Measurements from ENCODE around the gene ABO. TPM values are rescaled to one million over a fixed set of nuclear protein-coding genes. Genes with fewer than 3 reads are reported as not detected.

Gene ABO
- total RNA-seq, 4 donors from 2014 or later, result 2.6 to 17.9 (median 7.9) TPM

GRCh38 chr9:133280392-133280791 is 5.4 kb upstream of the ABO start:
- peaks cover 6% of the 10 kb centered on the region for H3K4me1 ChIP-seq
- 82% methylated on average over 5 of the region's 5 CpGs for WGBS
- no peak overlapping the region for H3K4me3 ChIP-seq
- DNase-seq (ENCODE audit: low spot score in 2 of 2), result peak in 1 of 2 donors; percentile 1
- peaks cover 37% of the 10 kb centered on the region for H3K27me3 ChIP-seq
- no peaks in the 10 kb centered on the region for H3K9me3 ChIP-seq
- no peak for TF ChIP-seq CTCF (IDR thresholded peaks at IDR 0.05)
- no peak for TF ChIP-seq POLR2AphosphoS5 (IDR thresholded peaks at IDR 0.05)
- TF ChIP-seq POLR2A (IDR thresholded peaks at IDR 0.05), result no peak
- TF ChIP-seq EP300 (IDR thresholded peaks at IDR 0.05), result no peak
- no peaks in the 10 kb centered on the region for H3K36me3 ChIP-seq
- no peak overlapping the region for H3K27ac ChIP-seq

GRCh38 chr9:133278161-133279114 is 3.4 kb upstream of the ABO start:
- peaks cover 55% of the 10 kb centered on the region for H3K27me3 ChIP-seq
- H3K4me3 ChIP-seq, result no peak overlapping the region
- no peak for TF ChIP-seq CTCF (IDR thresholded peaks at IDR 0.05)
- TF ChIP-seq POLR2AphosphoS5 (IDR thresholded peaks at IDR 0.05), result no peak
- no peak for TF ChIP-seq POLR2A (IDR thresholded peaks at IDR 0.05)
- no peak for TF ChIP-seq EP300 (IDR thresholded peaks at IDR 0.05)
- H3K36me3 ChIP-seq, result no peaks in the 10 kb centered on the region
- H3K27ac ChIP-seq, result no peak overlapping the region
- WGBS, result 84% methylated on average over 12 of the region's 12 CpGs
- peaks cover 16% of the 10 kb centered on the region for H3K4me1 ChIP-seq
- H3K9me3 ChIP-seq, result no peaks in the 10 kb centered on the region
- peak in 1 of 2 donors; percentile 64 for DNase-seq (ENCODE audit: low spot score in 2 of 2)

- Histone ChIP-seq H3K4me3 (no peak overlapping the region), H3K4me1 (peaks cover 16% of the 10 kb centered on the region), H3K27ac (no peak overlapping the region), H3K36me3 (no peaks in the 10 kb centered on the region), H3K27me3 (peaks cover 62% of the 10 kb centered on the region), H3K9me3 (no peaks in the 10 kb centered on the region)
- 78% methylated on average over 1 of the region's 4 CpGs for WGBS
- peak in 1 of 2 donors; percentile 61 for DNase-seq (ENCODE audit: low spot score in 2 of 2)
- TF ChIP-seq EP300 (IDR thresholded peaks at IDR 0.05) (no peak), POLR2A (IDR thresholded peaks at IDR 0.05) (no peak), CTCF (IDR thresholded peaks at IDR 0.05) (no peak), POLR2AphosphoS5 (IDR thresholded peaks at IDR 0.05) (no peak)
These were observed 2.5 kb upstream of the ABO start for GRCh38 chr9:133277467-133277866.

- Histone ChIP-seq H3K27ac (no peak overlapping the region), H3K36me3 (no peaks in the 10 kb centered on the region), H3K4me1 (peaks cover 16% of the 10 kb centered on the region), H3K27me3 (peaks cover 62% of the 10 kb centered on the region), H3K9me3 (no peaks in the 10 kb centered on the region), H3K4me3 (no peak overlapping the region)
- peak in 1 of 2 donors; percentile 60 for DNase-seq (ENCODE audit: low spot score in 2 of 2)
- TF ChIP-seq EP300 (IDR thresholded peaks at IDR 0.05) (no peak), POLR2A (IDR thresholded peaks at IDR 0.05) (no peak), POLR2AphosphoS5 (IDR thresholded peaks at IDR 0.05) (no peak), CTCF (IDR thresholded peaks at IDR 0.05) (no peak)
- 90% methylated on average over 9 of the region's 9 CpGs for WGBS
These were observed 1.9 kb upstream of the ABO start for GRCh38 chr9:133276923-133277322.

All from suprapubic skin (tissue), 4 donors.